Spinal cord (tissue), 10 donors: ENCODE data around the gene USP10. TPM values are rescaled to one million over a fixed set of nuclear protein-coding genes. Genes with fewer than 3 reads are reported as not detected.
"Not testable (repeated sequence)": the region's sequence is repeated elsewhere in the genome, so short reads cannot be mapped to it uniquely, and the experiment has no call there.

Source experiments
- DNase-seq, 6 donors: peaks; one replicate each; pipeline versions ENCODE4 v3.0.0 to v3.0.0-alpha.2; 2013 to 2015; ENCODE audit warnings: low spot score in 6 of 6, low read depth in 4 of 6
- H3K27ac ChIP-seq: one replicate; pipeline ENCODE4 v1.5.1; 2013; ENCODE audit warnings: low read depth, low read length, control low read depth
- H3K27me3 ChIP-seq: one replicate; pipeline ENCODE4 v1.6.1; 2013; ENCODE audit warnings: low read length; ENCODE audit not compliant: control insufficient read depth, insufficient read depth
- H3K36me3 ChIP-seq: one replicate; pipeline ENCODE4 v1.6.1; 2013; ENCODE audit warnings: low read length; ENCODE audit not compliant: control insufficient read depth, insufficient read depth
- H3K4me1 ChIP-seq: one replicate; pipeline ENCODE4 v1.6.1; 2013; ENCODE audit warnings: low read length; ENCODE audit not compliant: control insufficient read depth, insufficient read depth
- H3K4me3 ChIP-seq: one replicate; pipeline ENCODE4 v1.5.1; 2013; ENCODE audit warnings: low read depth, low read length, control low read depth
- H3K9me3 ChIP-seq: one replicate; pipeline ENCODE4 v1.6.1; 2013; ENCODE audit warnings: low read length; ENCODE audit not compliant: control insufficient read depth, insufficient read depth
- WGBS: methylation state at CpG from one replicate; pipeline ENCODE4 v1.1.5; 2013; ENCODE audit warnings: missing lambda C conversion rate; ENCODE audit not compliant: insufficient coverage; 5-methylcytosine and 5-hydroxymethylcytosine counted together
- polyA plus RNA-seq, 2 donors: library from polyadenylated mRNA; unstranded; fragments of 120-200 nt; gene quantifications; one replicate each; pipeline ENCODE4 v1.2.1, GENCODE V29; 2013; ENCODE audit not compliant: insufficient read length in 2 of 2
- total RNA-seq, 2 donors: library from RNA; depleted of rRNA in 1 of 2; stranded (reverse); fragments of 120-200 nt in 1 of 2; fragments of >200 nt in 1 of 2; gene quantifications; one replicate each; pipeline versions ENCODE4 v1.2.3 to v1.2.4, GENCODE V29; 2013 to 2014
- donor health status: healthy.

The USP10 gene
- total and polyA plus RNA-seq, 4 donors = 41.5 to 108 (median 70.2) TPM

DNA sequence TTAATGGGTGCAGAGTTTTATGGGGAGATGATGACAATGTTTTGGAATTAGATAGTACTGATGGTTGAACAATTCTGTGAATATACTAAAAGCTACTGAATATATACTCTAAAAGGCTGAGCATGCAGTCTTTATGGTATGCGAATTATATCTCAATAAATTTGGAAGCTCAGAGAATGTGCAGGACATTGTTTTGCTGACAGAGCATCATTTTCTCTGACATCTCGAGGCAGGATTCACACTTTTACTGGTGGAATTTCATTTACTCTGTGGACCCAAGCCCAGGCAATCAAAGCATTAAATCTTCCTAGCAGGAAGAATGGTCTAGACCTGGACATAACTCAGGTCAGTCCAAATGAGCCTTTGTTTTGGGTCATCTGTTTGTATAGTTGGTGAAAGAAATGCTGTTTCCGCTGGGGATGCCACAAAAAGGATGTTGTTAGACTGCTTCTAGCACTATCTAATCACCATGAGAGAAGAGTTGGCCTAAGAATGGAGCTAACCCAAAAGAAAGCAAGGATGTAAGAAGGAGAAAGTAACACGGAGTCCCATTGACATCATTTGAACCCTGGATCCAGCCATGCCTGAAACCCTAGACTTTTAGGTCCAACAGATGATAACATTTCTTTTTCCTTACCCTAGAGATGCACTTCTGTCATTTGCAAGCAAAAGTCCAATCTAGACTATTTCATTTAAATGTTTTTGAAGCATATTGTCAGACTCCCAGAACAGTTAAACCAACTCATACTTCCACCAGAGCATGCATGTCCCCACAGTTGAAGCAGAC lies 18.8 kb upstream of the USP10 start:
- Histone ChIP-seq H3K36me3 (no peaks in the 10 kb centered on the region), H3K4me1 (no peaks in the 10 kb centered on the region), H3K27ac (no peak overlapping the region), H3K27me3 (no peaks in the 10 kb centered on the region), H3K4me3 (no peak overlapping the region), H3K9me3 (no peaks in the 10 kb centered on the region)
- 88% methylated on average over 2 of the region's 4 CpGs for WGBS
- DNase-seq = no peak

DNA sequence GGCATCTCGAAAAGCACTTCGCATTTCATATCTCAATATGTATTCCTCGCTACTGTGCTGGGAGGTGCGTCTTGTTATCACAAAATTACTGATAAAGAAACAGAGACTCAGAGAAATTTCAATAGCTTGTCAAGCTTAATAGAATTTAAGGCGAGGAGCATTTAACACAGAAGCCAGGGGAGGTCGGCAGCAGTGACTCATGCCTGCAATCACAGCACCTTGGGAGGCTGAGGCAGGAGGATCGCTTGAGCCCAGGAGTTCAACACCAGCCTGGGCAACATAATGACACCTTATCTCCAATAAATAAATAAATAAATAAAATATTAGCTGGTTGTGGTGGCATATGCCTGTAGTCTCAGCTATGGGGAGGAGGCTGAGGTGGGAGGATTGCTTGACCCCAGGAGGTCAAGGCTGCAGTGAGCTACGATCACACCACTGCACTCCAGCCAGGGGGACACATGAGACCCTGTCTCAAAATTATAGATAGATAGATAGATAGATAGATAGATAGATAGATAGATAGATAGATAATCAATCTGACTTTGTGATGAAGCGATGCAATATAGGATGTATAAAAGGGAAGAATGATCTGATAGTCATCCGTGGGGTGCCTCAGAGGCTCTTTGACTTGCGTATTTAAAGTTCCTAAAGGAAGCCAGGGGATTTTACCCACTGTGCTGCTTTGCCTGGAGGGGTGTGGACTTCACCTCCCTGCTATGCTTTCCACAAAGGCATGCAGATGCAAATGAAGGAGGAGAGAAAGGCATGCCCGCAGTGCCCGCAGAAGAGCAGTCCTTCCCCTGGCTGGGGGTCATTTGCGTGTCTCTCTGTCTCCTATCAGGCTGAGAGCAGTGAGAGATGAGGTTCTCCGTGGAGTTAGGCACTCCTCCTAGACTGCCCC lies 15.9 kb upstream of the USP10 start:
- Histone ChIP-seq H3K4me3 (no peak overlapping the region), H3K27me3 (no peaks in the 10 kb centered on the region), H3K9me3 (no peaks in the 10 kb centered on the region), H3K36me3 (no peaks in the 10 kb centered on the region), H3K27ac (no peak overlapping the region), H3K4me1 (no peaks in the 10 kb centered on the region)
- no peak for DNase-seq
- WGBS = 52% methylated on average over 4 of the region's 15 CpGs

DNA sequence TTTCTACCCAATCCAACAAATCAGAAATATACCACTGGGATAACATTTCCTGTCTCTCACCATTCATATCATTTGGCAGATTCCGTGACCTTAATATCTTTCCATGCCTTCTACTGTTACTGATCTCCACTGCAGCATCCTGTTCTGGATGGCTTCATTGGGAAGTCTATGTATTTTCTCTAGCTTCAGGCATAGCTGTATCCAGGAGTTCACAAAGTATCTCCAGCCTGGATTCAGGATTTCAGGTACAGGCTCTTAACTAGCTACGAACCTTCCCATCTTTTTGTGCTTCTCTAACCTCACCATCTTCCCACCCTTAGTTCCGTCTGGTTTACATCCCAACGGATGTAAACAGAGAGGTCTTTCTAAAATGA lies 15.2 kb upstream of the USP10 start:
- Histone ChIP-seq H3K27ac (no peak overlapping the region), H3K27me3 (no peaks in the 10 kb centered on the region), H3K4me3 (no peak overlapping the region), H3K9me3 (no peaks in the 10 kb centered on the region), H3K4me1 (no peaks in the 10 kb centered on the region), H3K36me3 (no peaks in the 10 kb centered on the region)
- 100% methylated on average over 3 of the region's 4 CpGs for WGBS
- no peak for DNase-seq

DNA sequence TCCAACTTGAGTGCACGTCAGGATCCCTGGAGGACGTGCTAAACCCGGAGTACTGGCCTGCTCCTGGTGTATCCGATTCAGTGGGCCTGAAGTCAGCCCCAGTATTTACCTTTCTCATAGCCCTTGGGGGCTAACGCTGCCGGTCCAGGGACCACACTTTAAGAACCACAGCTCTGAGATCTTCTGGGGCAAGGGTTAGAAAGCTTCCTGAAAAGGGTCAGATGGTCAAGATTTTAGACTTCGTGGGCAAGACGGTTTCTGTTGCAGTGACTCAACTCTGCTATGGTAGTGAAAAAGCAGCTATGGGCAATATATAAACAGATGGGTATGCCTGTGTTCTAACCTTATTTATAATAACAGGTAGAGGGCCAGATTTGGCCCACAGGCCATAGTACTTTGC lies 14.6 kb upstream of the USP10 start:
- H3K27ac ChIP-seq = no peak overlapping the region
- H3K9me3 ChIP-seq = no peaks in the 10 kb centered on the region
- 73% methylated on average over 6 of the region's 8 CpGs for WGBS
- H3K36me3 ChIP-seq = no peaks in the 10 kb centered on the region
- no peak overlapping the region for H3K4me3 ChIP-seq
- H3K27me3 ChIP-seq = no peaks in the 10 kb centered on the region
- DNase-seq = no peak
- no peaks in the 10 kb centered on the region for H3K4me1 ChIP-seq

DNA sequence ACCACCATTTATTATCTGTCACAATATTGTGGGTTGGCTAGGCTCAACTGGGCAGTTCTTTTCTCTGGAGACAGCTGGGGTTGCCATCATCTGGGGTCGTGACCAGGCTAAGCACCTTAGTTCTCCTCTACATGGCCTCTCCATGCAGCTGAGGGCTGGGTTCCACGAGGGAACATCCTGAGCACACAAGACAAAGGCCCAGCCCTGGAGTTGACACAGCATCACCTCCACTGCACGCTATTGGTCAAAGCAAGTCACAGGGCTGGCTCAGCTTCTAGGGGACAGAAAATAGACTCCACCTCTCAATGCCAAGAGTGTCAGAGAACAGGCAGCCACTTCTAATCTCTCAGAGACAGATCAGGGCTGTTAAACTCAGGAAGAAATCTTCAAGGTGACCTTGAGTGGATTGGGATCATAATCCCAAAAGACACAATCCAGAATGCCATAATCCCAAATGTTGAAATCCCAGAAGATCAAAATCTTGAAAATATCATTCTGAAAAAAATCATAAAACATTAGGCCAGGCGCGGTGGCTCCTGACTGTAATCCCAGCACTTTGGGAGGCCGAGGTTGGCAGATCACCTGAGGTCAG lies 13.0 kb upstream of the USP10 start:
- no peak overlapping the region for H3K4me3 ChIP-seq
- no peaks in the 10 kb centered on the region for H3K9me3 ChIP-seq
- DNase-seq = no peak
- WGBS = 86% methylated on average over 5 of the region's 6 CpGs
- no peaks in the 10 kb centered on the region for H3K27me3 ChIP-seq
- no peaks in the 10 kb centered on the region for H3K4me1 ChIP-seq
- no peaks in the 10 kb centered on the region for H3K36me3 ChIP-seq
- no peak overlapping the region for H3K27ac ChIP-seq

DNA sequence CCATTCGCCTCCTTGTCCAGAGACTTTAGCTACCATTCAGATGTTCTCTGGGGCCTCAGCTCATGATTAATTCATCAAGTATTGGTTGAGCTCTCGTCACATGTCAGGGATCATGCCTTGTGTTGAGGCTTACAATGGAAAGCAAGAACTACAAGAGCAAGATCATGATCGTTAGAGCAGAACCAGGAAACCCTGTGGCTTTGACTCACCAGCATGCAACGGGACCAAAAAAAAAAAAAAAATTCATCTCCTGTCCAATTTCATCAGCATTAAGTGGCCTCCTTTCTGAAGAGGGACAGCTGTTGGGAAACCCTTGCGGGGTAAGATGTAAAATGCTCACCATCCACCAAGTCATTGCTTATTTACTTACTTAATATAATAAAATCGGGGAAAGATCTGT lies 12.1 kb upstream of the USP10 start:
- Histone ChIP-seq H3K36me3 (no peaks in the 10 kb centered on the region), H3K4me1 (no peaks in the 10 kb centered on the region), H3K4me3 (no peak overlapping the region), H3K9me3 (no peaks in the 10 kb centered on the region), H3K27ac (no peak overlapping the region), H3K27me3 (no peaks in the 10 kb centered on the region)
- 47% methylated on average over 4 of the region's 6 CpGs for WGBS
- no peak for DNase-seq

DNA sequence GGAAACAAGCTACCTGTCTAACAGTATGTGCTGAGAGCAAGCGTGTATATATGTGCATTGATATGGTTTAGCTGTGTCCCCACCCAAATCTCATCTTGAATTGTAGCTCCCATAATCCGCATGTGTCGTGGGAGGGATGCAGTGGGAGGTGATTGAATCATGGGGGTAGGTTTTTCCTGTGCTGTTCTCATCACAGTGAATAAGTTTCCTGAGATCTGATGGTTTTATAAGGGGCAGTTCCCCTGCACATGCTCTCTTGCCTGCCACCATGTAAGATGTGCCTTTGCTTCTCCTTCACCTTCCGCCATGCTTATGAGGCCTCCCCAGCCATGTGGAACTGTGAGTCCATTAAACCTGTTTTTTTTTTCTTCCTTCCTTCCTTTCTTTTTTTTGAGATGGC lies 11.6 kb upstream of the USP10 start:
- H3K4me3 ChIP-seq = not testable (repeated sequence)
- WGBS = 100% methylated on average over 3 of the region's 4 CpGs

DNA sequence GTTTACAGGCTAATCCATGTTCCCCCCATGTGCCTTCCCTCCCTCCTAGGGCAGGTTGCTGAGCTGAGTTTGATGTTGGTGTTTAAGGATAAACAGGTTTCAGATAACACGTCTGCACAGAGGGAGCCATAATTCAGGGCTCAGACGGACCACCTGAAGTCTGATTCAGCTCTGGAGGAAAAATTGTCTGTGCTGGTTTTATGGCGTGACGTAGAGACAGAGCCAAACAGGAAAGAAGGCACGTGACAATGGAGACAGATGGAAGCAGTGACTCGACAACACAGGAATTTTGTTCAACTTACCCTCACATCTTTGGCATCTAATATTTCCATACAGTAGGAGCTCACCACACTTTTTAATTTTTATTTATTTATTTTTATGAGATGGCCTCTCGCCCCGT lies 10.7 kb upstream of the USP10 start:
- Histone ChIP-seq H3K27me3 (no peaks in the 10 kb centered on the region), H3K4me3 (no peak overlapping the region), H3K36me3 (no peaks in the 10 kb centered on the region), H3K27ac (no peak overlapping the region), H3K9me3 (no peaks in the 10 kb centered on the region), H3K4me1 (no peaks in the 10 kb centered on the region)
- DNase-seq = no peak
- WGBS = 93% methylated on average over 2 of the region's 8 CpGs

More for the DNA sequence above, 11.6 kb upstream of the USP10 start:
- not testable (repeated sequence) for H3K27me3 ChIP-seq, H3K9me3 ChIP-seq, H3K4me1 ChIP-seq, DNase-seq, H3K36me3 ChIP-seq, H3K27ac ChIP-seq

DNA sequence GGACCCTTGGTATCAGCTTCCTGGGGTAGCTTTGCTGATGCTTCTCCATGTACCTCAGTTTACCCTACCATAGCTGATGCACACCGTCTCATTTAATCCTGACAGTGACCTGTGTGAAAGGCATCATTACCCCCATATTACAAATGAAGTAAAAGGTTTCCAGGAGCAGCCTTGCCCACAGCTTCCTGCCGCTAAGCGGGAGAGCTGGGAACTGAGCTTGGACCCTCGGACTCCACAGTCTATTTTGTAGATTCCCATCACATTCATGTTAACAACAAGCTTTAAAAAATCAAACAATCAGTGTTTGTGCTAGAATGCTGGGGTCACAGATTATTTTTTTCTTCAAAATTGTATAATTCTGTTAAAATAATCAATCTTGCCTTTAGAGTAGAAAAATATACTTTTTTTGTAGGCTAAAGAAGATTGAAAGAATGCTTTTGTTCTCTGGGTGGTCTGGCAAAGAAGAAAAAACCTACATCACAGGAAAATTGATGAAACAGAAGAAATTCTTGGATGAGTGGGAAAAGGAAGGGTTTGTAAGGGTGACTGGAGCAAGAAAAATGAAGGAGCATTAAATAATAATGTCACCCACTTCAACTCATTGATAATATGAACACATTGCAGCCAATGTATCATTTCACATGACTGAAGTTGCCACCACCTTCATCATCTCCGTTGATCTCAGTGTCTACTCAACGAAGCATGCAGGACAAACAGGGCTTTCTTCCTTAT lies 9.5 kb upstream of the USP10 start:
- Histone ChIP-seq H3K27me3 (no peaks in the 10 kb centered on the region), H3K27ac (no peak overlapping the region), H3K36me3 (no peaks in the 10 kb centered on the region), H3K4me3 (no peak overlapping the region), H3K9me3 (no peaks in the 10 kb centered on the region), H3K4me1 (no peaks in the 10 kb centered on the region)
- DNase-seq = no peak
- WGBS = 78% methylated on average over 4 of the region's 6 CpGs
